GM21360 (cell line): ENCODE results near the gene ATP6V1A.

Source experiments
- ATAC-seq: cut with Tn5 transposase; IDR thresholded peaks from one replicate; pipeline ENCODE4 v1.9.1; 2021; ENCODE audit warnings: mild to moderate bottlenecking, moderate library complexity; ENCODE audit not compliant: unreplicated experiment

Gene ATP6V1A

DNA sequence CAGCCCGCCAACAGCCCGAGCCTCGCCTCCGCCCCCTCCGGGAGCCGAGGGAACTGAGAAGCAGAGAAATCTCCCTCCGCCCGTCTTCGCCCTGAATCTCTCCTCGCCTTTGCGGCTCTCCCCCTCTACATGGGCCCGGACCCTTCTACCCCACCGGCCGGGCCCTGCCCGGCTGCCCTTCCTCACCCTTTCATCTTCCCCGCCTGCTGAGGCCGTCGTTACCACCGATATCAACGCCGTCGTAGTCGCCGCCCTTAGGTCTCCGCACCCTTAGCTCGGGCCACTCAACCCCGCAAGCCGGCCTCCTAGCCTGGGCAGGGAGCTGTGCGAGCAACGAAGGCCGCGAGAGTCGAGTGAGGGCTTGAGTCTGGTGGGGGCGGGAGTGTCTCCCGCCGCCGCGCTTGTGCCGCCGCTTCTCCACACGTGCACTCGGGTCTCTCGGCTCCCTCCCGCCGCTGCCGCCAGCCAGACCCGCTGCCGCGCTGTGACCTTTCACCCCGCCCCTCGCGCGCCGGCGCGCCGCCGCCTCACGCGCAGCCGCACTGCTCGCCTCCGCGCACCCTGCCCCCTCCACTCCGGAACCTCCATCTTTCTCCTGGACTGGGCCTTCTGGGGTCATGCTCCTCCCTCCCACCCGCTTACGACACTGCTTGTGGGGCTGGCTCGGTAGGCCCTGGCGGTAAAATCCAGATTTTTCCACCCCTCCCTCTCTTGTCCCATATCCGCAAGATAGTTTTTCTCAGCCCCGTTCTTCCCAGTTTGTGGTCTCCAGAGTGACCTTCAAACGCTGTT, 883 bp upstream of the ATP6V1A start, which contains the start of gene NAA50:
Gene NAA50, minus strand, starts transcription at position 494 of the 792 bp plus-strand sequence. Its CDS starts 300 bp downstream, at position 194.
- ATAC-seq = peak; percentile 44

DNA sequence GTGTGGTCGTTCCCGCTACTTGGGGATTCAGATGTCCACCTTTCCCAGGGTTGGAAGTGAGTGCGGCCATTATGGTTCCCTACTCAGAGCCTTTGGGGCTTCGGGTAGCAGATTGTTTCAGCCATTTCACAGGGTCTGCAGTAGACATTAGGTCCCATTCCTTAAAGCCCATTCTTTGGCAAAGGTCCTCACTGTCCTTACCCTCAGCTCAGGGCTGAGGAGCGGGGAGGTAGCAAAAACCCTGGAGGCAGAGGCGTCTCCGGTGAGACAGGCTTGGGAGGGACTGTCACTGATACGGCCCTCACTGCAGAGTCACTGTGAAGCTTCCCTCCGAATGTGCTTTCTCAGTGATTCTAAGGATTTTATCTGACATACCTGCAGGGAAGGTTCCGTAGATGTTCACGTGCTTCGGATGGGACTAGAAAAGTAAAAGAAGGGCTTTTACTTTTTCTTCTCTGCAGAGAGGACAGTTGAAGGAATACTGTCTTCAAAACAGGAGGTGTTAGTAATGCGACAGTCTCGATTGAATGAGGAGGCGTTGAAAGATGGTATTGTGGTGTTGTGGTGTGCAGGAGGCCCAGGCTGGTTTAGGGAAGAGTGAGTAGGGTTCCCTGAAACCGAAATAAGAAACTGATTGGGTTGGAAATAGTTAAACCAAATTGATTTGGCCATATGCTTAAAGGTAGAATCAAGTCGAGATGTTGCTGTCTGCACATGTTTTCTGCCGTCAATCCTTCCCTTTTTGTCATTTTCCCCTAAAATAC, 630 bp downstream of the ATP6V1A start:
- ATAC-seq = peak; percentile 7

DNA sequence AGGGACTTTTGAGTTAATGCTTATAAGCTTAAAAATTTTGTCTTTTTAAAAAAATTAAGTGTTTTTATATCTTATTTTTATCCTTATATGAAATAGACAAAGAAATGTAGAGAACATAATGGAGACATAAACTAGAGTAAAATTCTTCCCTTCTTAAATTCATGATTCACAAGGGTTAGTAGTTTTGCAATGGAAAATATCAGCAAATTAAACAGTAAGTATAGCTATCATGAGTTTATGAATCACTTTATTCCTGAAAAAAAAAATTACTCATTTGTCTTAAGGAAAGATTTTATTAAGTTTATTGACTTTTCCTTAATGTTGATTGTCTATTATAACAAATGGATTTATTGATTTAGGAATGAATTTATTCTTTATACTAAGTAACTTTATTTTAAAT, 4.3 kb downstream of the ATP6V1A start:
- ATAC-seq = no peak

DNA sequence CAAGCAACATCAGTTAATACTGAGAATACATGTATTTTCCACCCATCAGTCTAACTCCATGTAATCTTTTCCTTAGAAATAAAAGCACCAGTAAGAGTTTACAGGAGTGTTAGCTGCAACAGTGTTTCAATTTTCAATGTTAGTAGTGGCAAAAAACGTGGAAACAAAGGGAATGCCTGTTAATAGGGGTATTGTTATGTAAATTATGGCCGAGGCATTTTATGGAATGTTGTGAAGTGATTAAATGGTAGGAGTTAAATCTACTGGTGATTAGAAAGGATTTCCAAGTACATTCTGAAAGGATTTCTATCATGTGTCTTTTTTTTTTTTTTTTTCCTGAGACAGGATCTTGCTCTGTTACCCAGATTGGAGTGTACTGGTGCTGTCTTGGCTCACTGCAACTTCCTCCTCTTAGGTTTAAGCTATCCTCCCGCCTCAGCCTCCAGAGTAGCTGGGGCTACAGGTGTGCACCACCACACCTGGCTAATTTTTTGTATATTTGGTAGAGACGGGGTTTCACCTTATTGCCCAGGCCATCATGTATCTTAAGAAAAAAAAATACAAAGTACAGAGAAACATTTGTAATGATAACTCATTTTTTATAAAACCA, 6.6 kb downstream of the ATP6V1A start:
- ATAC-seq = no peak

DNA sequence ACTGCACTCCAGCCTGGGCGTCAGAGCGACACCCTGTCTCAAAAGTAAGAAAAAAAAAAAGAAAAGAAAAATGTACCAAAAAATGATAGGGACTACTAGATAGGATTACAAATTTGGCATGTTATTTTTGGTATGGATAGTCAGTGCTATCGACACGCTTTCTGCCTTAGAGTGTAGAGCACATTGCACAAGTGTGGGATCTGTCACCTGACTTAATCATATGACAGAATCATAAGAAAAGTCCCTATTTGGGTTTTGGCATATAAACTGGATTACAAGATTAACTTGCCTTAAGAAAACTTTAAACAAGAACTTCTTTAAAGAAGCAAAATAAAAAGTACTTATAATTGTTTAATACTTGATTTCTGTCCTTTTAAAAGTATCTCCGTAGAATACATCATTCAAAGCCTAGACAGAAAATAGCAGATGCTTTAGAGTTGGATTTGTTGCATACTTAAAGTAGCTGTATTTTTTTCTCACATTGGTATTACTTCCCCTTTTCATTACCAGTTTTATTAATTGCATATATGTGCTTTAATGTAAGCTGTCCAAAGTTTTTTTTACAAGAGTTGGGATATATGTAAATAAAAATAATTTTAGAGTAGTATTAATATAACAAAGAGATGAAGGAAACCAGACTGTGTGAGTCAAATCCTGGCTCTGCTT, 7.8 kb downstream of the ATP6V1A start:
- peak; percentile 72 for ATAC-seq

DNA sequence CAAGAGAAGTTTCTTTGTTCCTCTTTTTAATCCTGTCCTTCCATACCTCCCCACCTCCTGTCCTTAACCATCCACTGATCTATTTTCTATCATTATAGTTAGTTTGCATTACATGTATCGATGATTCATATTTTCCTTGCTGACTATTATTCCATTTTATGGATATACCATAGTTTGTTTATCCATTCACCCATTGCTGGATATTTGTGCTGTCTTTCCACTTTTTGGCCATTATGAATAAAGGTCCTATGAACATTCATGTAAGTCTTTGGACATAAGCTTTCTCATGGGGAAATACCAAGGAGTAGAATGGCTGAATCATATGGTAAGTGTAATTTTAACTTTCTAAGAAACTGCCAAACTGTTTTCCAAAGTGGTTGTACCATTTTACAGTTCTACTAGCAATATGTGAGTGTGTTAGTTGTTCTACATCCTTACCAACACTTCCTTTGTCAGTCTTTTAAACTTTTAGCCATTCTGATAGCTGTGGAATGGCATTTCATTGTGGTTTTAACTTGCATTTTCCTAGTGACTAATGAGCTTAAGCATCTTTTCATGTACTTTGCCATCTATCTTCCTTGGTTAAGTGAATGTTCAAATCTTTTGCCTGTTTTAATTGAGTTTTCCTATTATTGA, 11.7 kb downstream of the ATP6V1A start:
- ATAC-seq = no peak

DNA sequence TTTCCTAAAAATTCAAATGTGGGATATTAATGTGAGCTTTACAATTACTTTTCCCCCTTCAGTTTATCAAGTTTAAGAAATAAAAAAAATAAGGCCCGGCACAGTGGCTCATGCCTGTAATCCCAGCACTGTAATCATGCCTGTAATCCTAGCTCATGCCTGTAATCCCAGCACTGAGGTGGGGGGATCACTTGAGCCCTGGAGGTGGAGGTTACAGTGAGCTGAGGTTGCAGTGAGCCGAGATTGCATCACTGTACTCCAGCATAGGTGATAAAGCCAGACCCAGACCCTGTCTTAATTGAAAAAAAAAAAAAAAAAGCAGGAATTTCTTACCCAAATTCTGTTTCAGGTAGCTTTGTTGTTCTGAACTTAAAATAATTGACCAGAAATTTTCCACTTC, 17.9 kb downstream of the ATP6V1A start:
- no peak for ATAC-seq

DNA sequence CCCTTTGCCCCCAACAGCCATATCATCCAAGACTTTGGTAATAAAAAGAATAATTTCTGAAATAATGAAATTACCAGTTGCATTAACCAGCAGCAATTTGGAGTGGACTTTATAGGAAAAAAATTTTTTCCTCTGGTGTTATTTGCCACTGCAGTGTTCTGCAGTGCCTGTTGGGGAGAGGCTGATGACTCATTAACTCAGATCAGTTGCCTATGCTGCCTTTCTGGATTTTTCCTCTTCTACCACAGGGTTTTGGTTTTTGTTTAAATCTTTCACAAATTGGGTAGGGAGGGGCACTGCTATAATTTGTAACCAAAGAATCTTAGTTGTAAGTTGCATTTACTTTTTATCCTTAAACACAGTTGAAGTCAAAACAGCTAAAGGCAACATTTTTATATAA, 22.7 kb downstream of the ATP6V1A start:
- no peak for ATAC-seq

DNA sequence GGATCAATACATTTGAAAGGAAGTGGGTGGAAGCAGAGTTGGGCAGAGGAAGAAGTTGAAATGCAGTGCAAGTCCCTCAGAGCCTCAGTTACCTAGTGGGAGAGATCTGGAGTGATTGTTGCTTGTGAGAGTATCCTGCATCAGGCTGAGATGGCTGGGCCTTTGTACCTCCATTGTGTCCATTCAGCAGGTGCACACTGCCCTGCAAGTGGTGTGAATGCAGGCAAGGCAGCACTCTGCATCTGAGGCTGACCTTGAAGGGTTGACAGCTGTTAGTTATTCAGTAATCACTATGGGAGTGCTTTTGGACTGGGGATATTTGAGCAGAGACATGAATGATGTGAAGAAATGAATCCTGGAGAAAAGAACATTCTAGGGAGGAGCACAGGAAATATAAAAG, 25.2 kb downstream of the ATP6V1A start:
- ATAC-seq = no peak

DNA sequence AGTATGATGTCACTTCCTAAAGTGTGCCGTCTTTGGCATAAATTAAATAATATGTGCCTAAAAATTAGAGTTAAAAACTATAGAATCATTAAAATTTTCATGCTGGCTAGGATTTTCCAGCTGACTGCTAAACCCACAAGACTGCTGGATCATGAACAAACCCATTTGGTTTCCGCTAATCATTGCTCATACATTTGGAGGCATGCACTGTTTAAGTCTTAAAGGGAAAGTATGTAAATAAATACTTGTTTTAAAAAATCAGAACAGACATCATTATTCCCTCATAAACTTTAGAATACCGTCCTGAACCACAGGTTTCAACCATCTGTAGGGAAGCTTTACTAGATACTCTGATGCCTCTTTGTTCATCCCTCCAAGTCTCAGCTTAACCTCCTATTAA, 26.5 kb downstream of the ATP6V1A start:
- no peak for ATAC-seq

DNA sequence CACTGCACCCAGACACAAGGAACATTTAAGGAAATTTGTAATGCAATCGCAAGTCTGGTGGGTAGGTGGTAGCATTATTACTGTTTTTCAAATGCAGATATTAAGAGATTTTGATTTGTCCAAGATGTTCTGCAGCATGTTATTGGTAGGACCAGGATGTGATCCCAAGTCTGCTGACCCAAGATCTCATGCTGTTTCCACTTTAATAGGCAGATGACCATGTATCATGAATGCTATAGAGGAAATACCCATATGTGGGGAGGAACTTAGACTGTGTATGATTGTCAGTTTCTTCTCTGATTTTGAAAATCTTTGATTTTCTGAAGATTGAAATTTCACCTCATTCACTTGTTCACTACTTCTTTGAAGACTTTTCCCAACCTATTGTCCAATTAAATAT, 28.7 kb downstream of the ATP6V1A start:
- no peak for ATAC-seq

DNA sequence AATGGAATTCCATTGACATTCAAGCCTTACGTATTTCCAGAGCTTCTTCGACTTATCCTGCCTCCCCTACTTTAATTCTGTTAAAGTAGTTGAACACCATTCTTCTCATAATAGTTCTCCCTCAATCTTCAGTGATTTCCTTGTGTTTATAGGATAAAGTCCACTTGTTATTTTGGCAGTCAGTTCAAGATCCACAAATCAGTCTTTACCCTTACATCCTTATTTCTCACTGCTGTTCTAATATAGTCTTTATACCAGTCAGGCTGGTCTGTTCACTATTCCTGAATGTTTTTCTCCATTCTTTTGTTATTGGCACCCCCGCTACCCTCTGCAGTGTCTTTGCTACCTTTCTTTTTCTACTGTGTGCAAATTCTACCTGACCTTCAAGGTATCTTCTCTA, 29.7 kb downstream of the ATP6V1A start:
- ATAC-seq = no peak

DNA sequence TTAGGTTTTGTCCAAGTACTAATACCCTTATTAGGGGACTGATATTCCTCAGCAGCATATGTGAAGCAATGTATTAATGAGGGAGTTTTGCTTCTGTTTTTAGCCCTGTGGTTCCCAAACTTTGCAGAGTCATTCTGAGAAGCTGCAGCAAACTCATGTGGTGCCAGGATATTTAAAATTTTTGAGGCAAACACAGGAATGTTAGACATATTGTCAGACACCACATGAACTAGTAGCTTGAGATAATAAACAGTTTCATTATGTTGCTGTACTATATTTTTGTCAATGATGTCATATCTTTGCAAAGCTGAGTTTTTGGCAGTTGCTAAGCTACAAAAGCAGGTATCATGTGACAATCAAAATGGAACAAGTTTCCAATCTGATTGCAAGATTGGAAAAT, 36.6 kb downstream of the ATP6V1A start:
- ATAC-seq = no peak

DNA sequence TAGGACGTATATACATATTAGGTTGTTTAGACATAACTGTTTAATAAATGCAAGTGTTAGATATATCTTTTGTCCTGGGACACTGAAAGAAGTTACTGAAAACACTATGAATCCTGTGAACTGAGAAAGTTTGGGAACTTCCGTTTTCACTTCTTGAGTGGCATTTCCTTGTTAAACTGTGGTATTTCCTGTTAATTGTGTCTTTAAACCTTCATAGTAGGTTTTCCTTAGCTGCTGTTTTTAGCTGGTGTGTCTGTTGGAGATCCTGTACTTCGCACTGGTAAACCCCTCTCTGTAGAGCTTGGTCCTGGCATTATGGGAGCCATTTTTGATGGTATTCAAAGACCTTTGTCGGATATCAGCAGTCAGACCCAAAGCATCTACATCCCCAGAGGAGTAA, 37.1 kb downstream of the ATP6V1A start:
- ATAC-seq = no peak

DNA sequence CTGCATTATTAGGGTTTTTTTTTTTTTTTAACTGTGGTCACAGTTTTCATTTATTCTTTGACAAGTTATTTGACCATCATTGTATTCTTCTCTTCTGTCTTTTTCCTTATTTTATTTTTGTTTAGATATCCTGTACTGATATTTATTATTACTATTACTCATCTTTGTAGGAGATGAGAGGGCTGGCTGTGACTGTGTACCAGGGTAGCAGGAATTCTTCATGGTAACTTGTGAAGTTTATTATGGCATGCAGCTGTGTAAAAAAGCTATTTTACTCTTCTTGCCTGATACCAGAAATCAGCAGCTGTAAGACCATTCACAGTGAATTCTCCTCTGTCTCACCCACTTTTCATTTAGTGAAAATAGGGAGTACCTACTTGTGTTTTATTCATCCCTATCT, 44.5 kb downstream of the ATP6V1A start:
- no peak for ATAC-seq

DNA sequence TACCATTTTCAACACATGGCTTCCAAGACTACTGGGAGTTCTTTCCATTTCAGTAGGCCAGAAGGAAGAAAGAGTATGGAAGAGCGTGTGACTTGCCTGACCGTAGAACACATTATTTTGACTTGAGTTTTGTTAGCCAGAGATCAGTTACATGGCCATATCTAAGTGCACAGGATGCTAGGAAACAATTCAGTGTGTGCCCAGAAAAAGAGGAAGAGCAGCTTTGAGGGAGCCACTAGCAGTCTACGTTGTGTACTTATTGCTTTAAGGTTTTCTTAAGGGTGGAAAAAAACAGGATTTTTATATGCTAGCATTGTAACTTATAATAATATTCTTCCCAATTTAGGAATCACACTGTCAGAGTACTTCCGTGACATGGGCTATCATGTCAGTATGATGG, 47.7 kb downstream of the ATP6V1A start:
- ATAC-seq = no peak

DNA sequence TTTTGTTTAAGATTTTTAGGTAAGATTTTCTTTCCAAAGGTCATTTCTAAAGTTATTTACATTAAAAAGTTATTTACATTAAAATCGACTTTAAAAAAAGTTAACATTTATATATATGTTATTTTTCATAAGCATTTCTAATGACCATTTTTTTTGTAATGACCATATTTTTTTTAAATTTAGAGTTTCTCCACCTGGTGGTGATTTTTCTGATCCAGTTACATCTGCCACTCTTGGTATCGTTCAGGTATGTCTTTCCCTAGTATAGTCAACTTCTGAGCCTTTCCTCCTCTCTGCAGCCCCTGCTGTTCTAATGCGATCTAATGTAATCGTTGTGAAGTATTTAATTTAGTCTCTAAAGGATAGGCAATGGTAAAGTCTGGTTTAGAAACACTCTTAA, 48.9 kb downstream of the ATP6V1A start:
- ATAC-seq = no peak

DNA sequence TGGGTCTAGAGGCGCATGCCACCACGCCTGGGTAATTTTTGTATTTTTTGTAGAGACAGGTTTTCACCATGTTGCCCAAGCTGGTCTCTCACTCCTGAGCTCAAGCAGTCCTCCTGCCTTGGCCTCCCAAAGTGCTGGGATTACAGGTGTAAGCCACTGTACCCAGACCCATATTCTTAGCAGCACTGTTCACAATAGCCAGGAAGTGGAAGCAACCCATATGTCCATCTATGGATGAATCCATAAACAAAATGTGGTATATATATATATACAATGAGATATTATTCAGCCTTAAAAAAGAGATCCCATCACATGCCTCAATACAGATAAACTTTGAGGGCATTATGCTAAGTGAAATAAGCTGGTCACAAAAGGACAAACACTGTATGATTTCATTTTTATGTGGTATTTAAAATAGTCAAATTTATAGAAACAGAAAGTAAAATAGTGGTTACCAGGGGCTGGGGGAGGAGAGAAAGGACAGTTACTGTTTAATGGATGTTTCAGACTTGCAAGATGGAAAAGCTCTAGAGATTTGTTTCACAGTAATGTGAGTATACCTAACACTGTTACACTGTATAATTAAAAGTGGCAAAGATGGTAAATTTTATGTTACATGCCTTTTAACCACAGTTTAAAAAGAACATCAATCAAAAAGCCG, 56.1 kb downstream of the ATP6V1A start:
- ATAC-seq = no peak

DNA sequence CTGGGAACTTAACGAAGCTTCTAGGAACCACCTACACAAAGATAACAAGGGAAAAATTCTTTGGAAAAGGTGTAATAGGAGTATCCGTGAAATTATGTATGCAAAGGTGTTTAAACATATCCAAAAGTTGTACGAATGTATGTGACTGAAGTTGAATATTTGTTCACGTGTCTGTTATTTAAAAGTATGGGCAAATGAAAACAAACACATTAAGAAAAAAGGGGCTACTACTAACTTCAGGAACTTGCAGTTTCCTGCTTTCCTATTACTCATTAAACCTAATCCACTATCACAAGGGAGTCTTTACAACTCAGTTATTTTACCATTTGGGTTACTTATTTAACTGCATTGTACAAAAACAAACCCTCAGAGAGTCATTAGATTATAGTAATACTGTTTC, 57.8 kb downstream of the ATP6V1A start:
- ATAC-seq = no peak

DNA sequence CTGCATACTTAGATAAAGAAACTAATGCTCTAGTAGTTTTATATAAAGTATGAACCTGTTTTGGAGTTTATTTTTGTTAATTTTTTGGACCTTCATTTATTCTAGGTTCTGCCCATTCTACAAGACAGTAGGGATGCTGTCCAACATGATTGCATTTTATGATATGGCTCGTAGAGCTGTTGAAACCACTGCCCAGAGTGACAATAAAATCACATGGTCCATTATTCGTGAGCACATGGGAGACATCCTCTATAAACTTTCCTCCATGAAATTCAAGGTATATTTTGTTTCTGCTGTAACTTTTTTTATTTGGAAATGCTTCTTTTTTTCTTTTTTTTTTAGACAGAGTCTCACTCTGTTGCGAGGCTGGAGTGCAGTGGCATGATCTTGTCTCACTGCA, 58.4 kb downstream of the ATP6V1A start:
- ATAC-seq = no peak
